GM12865 (cell line): Measurements from ENCODE around the gene LYPD6B.

Source experiments
- DNase-seq: peaks from one replicate; pipeline ENCODE4 v3.0.0; 2010; ENCODE audit warnings: low read depth
- H3K4me3 ChIP-seq: 2 replicates; pipeline ENCODE4 v1.5.1; 2011; ENCODE audit warnings: mild to moderate bottlenecking, low read depth, low read length, control low read depth
- CTCF ChIP-seq: IDR thresholded peaks from 2 replicates; pipeline ENCODE4 v1.5.1; 2011; ENCODE audit warnings: low read length, control low read depth, low read depth, inconsistent platforms; ENCODE audit not compliant: insufficient read depth; ENCODE audit errors: missing control alignments

Gene LYPD6B

DNA sequence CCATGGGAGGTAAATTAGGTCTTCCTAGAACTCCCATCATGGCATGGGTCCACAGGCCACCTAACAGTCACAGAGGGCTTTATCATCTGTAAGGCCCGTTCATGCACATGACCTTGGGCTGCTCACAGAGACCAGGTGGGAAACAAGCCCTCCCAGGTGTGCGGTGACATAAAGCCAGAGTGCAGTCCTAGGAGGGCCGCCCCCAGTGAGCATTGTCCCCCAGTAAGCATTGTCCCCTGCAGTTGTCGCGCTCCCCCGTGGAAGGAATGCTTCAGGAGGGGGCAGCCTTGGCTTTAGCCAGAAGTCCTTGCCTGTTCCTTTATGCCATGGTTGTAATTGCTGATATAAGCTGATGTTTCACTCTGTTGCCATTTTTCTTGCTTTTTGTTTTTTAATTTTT lies 41.7 kb upstream of the LYPD6B start:
- no peak overlapping the region for H3K4me3 ChIP-seq
- TF ChIP-seq CTCF = no peak
- DNase-seq = no peak

DNA sequence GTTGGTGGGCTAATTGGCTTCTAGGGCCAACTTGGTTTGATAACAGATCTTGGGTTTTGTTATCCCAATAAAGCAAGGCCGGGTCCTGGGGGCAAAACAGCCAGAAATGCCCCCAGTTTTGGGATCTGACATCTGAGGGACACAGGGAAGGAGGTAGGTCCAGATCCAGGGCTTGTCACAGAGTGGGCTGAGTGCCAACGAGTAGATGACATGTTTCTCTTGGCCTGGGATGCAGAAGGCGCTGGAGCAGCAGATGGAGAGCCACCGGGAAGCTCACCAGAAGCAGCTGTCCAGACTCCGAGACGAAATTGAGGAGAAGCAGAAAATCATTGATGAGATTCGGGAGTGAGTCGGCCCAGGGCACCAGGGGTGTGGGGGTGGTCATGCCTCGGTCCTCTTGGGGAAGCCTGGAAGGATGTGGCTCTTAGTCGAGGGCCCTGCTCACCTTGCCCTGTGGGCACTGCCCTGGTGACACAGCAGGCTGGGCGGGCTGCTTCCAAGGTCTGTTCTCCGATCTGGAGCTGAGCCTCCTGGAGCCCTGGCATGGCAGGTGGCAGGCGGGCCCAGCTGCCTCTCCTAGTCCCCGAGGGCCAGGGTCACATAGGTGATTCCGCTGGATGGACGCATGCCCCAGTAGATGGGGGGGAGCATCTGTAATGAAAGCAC lies 40.2 kb upstream of the LYPD6B start:
- no peak for TF ChIP-seq CTCF

DNA sequence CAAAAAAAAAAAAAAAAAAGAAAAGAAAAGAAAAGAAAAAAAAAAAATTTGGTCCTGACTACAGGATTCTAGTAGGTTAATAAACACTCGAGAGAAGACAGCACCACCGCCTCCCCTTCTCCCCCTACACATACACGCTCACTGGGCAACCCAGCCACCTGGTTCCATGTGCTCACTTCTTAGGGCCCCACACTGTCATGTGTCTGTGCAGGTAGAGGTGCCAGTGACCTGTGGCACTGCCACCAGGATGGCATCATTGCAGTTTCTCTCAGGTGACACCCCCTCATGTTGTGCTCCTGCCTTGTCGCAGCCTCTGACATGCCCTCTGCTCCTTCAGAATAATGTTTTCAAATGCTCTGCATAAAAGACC lies 39.7 kb upstream of the LYPD6B start:
- no peak for TF ChIP-seq CTCF
- DNase-seq = no peak
- H3K4me3 ChIP-seq = no peak overlapping the region

More for the DNA sequence above, 40.2 kb upstream of the LYPD6B start:
- no peak for DNase-seq
- no peak overlapping the region for H3K4me3 ChIP-seq

DNA sequence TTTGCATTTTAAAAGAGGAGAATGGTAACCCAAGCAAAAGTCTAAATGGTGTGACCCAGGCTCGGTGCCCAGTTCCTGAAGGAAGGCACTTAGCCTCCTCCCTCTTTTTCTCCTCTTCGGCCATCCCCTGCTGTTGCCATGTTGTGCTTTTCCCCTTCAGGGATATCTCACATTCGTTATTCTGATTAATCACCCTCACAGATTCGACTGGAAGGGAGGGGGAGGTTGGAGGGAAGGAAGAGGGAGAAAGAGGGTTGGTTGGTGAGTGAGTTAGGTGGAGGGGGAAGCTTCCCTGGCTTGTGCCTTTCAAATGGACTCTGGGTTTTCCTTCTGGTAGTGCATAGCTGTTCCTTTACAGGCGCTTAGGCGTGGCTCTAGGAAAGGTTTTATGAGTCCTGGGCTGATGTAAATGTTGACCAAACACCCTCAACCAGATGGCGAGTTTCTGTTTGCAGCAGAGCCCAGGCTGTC lies 39.0 kb upstream of the LYPD6B start:
- no peak for DNase-seq

GRCh38 chr2:149000158-149000938 lies 38.2 kb upstream of the LYPD6B start:
- DNase-seq = no peak
- no peak overlapping the region for H3K4me3 ChIP-seq
- no peak for TF ChIP-seq CTCF

More for the DNA sequence above, 39.0 kb upstream of the LYPD6B start:
- no peak for TF ChIP-seq CTCF
- no peak overlapping the region for H3K4me3 ChIP-seq

DNA sequence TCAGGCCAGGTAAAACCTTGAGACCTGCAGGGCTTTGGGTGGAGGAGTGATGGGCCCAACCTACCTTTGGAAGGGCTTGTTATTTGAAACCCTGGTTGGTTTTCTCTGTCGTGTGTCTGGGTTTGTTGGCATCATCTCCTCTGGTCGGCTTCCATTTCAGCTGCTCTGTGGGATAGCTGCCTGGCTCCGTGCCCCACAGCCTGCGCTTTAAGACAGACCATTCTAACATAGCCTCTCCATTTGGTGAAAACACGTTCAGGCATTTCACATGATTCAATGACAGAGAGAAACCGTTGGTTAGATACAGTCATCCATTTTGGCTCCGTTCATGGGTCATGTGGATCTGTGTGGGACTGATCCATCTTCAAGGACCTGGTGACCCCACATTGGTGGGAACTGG lies 37.0 kb upstream of the LYPD6B start:
- no peak for TF ChIP-seq CTCF
- DNase-seq = no peak

GRCh38 chr2:149002378-149002890 lies 36.1 kb upstream of the LYPD6B start:
- no peak for DNase-seq
- no peak overlapping the region for H3K4me3 ChIP-seq
- TF ChIP-seq CTCF = no peak

More for the DNA sequence above, 37.0 kb upstream of the LYPD6B start:
- no peak overlapping the region for H3K4me3 ChIP-seq
